CD14-positive monocyte (primary cell): ENCODE results near the gene SNN. TPM values are rescaled to one million over a fixed set of nuclear protein-coding genes. Genes with fewer than 3 reads are reported as not detected.

Experiments used
- DNase-seq, 3 donors: peaks; one replicate each; pipeline ENCODE4 v3.0.0-alpha.2; 2011 to 2022
- H2AFZ ChIP-seq: 2 replicates; pipeline ENCODE4 v1.6.0; 2012; ENCODE audit warnings: mild to moderate bottlenecking, low read depth, low read length, inconsistent platforms; ENCODE audit not compliant: insufficient read depth, poor library complexity, severe bottlenecking
- H3K27ac ChIP-seq, 2 donors: 1 replicate in 1 of 2; 2 replicates in 1 of 2; pipeline ENCODE4 v1.5.1; 2012 to 2013; ENCODE audit warnings: low read length in 2 of 2, control low read depth in 1 of 2, inconsistent platforms in 1 of 2, low read depth in 1 of 2, mild to moderate bottlenecking in 1 of 2
- H3K27me3 ChIP-seq, 2 donors: one replicate each; pipeline versions ENCODE4 v1.6.0 to v1.6.1; 2011 to 2013; ENCODE audit warnings: low read length in 2 of 2; ENCODE audit not compliant: control insufficient read depth in 2 of 2, insufficient read depth in 2 of 2
- H3K36me3 ChIP-seq, 2 donors: replicated peaks in 1 of 2; 1 replicate in 1 of 2; 2 replicates in 1 of 2; pipeline versions ENCODE4 v1.5.1 to v1.6.1; 2012 to 2013; ENCODE audit warnings: low read length in 2 of 2, control low read depth in 1 of 2, inconsistent platforms in 1 of 2, mild to moderate bottlenecking in 1 of 2; ENCODE audit not compliant: insufficient read depth in 2 of 2, control insufficient read depth in 1 of 2
- H3K4me1 ChIP-seq, 2 donors: 1 replicate in 1 of 2; 2 replicates in 1 of 2; pipeline versions ENCODE4 v1.5.1 to v1.6.1; 2012 to 2013; ENCODE audit warnings: low read length in 2 of 2, control low read depth in 1 of 2, inconsistent platforms in 1 of 2, mild to moderate bottlenecking in 1 of 2, moderate library complexity in 1 of 2; ENCODE audit not compliant: insufficient read depth in 2 of 2, control insufficient read depth in 1 of 2
- H3K4me2 ChIP-seq: replicated peaks from 2 replicates; pipeline ENCODE3; 2012; ENCODE audit warnings: low read length, moderate library complexity, mild to moderate bottlenecking; ENCODE audit not compliant: poor library complexity, severe bottlenecking; ENCODE audit errors: extremely low read depth
- H3K4me3 ChIP-seq, 3 experiments: fragments of 200-600 bp in 1 of 3; sonication (generic) in 1 of 3; replicated peaks in 1 of 3; 1 replicate in 2 of 3; 2 replicates in 1 of 3; pipeline ENCODE4 v1.5.1; 2011 to 2013; ENCODE audit warnings: low read length in 3 of 3, mild to moderate bottlenecking in 3 of 3, control low read depth in 2 of 3, low read depth in 2 of 3, inconsistent platforms in 1 of 3, moderate library complexity in 1 of 3
- H3K79me2 ChIP-seq: 2 replicates; pipeline ENCODE4 v1.6.0; 2012; ENCODE audit warnings: mild to moderate bottlenecking, control low read depth, inconsistent platforms, low read length, moderate library complexity; ENCODE audit not compliant: insufficient read depth
- H3K9ac ChIP-seq: 2 replicates; pipeline ENCODE4 v1.6.0; 2017; ENCODE audit warnings: low read length, mild to moderate bottlenecking; ENCODE audit not compliant: insufficient read depth, poor library complexity, severe bottlenecking
- H3K9me3 ChIP-seq, 2 donors: replicated peaks in 1 of 2; 1 replicate in 1 of 2; 2 replicates in 1 of 2; pipeline versions ENCODE4 v1.5.1 to v1.6.1; 2012 to 2013; ENCODE audit warnings: low read length in 2 of 2, control low read depth in 1 of 2; ENCODE audit not compliant: control insufficient read depth in 1 of 2, insufficient read depth in 1 of 2
- H4K20me1 ChIP-seq: 2 replicates; pipeline ENCODE4 v1.6.0; 2012; ENCODE audit warnings: mild to moderate bottlenecking, low read length, control low read depth, moderate library complexity; ENCODE audit not compliant: insufficient read depth
- H3K27ac Mint-ChIP-seq, 7 donors: one replicate each; pipeline ENCODE4 v1.8.0; 2020; ENCODE audit warnings: mild to moderate bottlenecking in 7 of 7, mixed read lengths in 7 of 7, moderate library complexity in 6 of 7, inconsistent platforms in 2 of 7
- H3K27me3 Mint-ChIP-seq, 3 donors: one replicate each; pipeline ENCODE4 v1.8.0; 2021 to 2022; ENCODE audit warnings: low read depth in 3 of 3, mild to moderate bottlenecking in 3 of 3, mixed read lengths in 3 of 3, moderate library complexity in 3 of 3, inconsistent platforms in 1 of 3
- H3K36me3 Mint-ChIP-seq, 2 donors: one replicate each; pipeline ENCODE4 v1.8.0; 2020; ENCODE audit warnings: mixed read lengths in 2 of 2, inconsistent platforms in 1 of 2, mild to moderate bottlenecking in 1 of 2
- H3K4me1 Mint-ChIP-seq: one replicate; pipeline ENCODE4 v1.8.0; 2020; ENCODE audit warnings: mild to moderate bottlenecking, mixed read lengths
- H3K4me3 Mint-ChIP-seq, 2 donors: one replicate each; pipeline ENCODE4 v1.8.0; 2020; ENCODE audit warnings: mild to moderate bottlenecking in 2 of 2, mixed read lengths in 2 of 2, moderate library complexity in 1 of 2
- H3K9me3 Mint-ChIP-seq, 7 donors: one replicate each; pipeline ENCODE4 v1.8.0; 2020 to 2022; ENCODE audit warnings: mixed read lengths in 7 of 7, mild to moderate bottlenecking in 6 of 7, moderate library complexity in 6 of 7, inconsistent platforms in 2 of 7
- CTCF ChIP-seq: fragments of 200-600 bp; IDR thresholded peaks from one replicate; pipeline ENCODE4 v1.8.0; 2022; ENCODE audit warnings: antibody characterized with exemption, mild to moderate bottlenecking
- WGBS: methylation state at CpG from one replicate; pipeline ENCODE4 v1.1.5; 2013; ENCODE audit warnings: missing lambda C conversion rate; ENCODE audit not compliant: insufficient coverage; 5-methylcytosine and 5-hydroxymethylcytosine counted together
- intact Hi-C, 2 donors: fragments of 100-400 bp; cut with micrococcal nuclease; formaldehyde crosslinking; loops; one replicate each; pipeline versions ENCODE4 v1.15.0 to v1.15.1; 2023
- polyA plus RNA-seq, 3 donors: library from polyadenylated mRNA; depleted of rRNA in 1 of 3; unstranded in 2 of 3; stranded (reverse) in 1 of 3; fragments of 300-500 nt in 2 of 3; fragments of >200 nt in 1 of 3; fragmentation: Illumina TruSeq in 2 of 3; gene quantifications; 1 replicate in 2 of 3; 2 replicates in 1 of 3; pipeline ENCODE4 v1.2.3, GENCODE V29; 2012 to 2021

SNN gene
- polyA plus RNA-seq, 3 donors = 89.4 to 111 (median 91.7) TPM

- H3K9ac ChIP-seq = no peak overlapping the region
- H3K27ac ChIP-seq = no peak overlapping the region
- H2AFZ ChIP-seq = no peak overlapping the region
- no peak for DNase-seq
- H3K4me1 ChIP-seq = peaks cover 47 to 48% of the 10 kb centered on the region in 2 donors
- no peak overlapping the region for H3K4me3 Mint-ChIP-seq
- intact Hi-C loops = no loop called here
- peaks cover 25% of the 10 kb centered on the region for H3K79me2 ChIP-seq
- no peaks in the 10 kb centered on the region for H3K27me3 Mint-ChIP-seq
- no peak overlapping the region for H3K27ac Mint-ChIP-seq
- no peaks in the 10 kb centered on the region for H3K9me3 Mint-ChIP-seq
- H3K27me3 ChIP-seq = no peaks in the 10 kb centered on the region
- no peak overlapping the region for H3K4me3 ChIP-seq
- H3K36me3 Mint-ChIP-seq = peaks cover 69 to 74% of the 10 kb centered on the region in 2 donors
- no peak overlapping the region for H3K4me2 ChIP-seq
- TF ChIP-seq CTCF = no peak
- 100% methylated on average over 4 of the region's 9 CpGs for WGBS
- peaks cover 16% of the 10 kb centered on the region for H4K20me1 ChIP-seq
- peaks cover 46 to 68% of the 10 kb centered on the region in 2 donors for H3K36me3 ChIP-seq
- peaks cover 46% of the 10 kb centered on the region for H3K4me1 Mint-ChIP-seq
- no peaks in the 10 kb centered on the region for H3K9me3 ChIP-seq
Observed at GRCh38 chr16:11685844-11686618, 17.8 kb downstream of the SNN start.

- Histone ChIP-seq H3K4me3 (no peak overlapping the region), H3K27me3 (no peaks in the 10 kb centered on the region), H2AFZ (no peak overlapping the region), H3K4me1 (peaks cover 38 to 40% of the 10 kb centered on the region in 2 donors), H3K4me2 (no peak overlapping the region), H3K9ac (no peak overlapping the region), H3K36me3 (peaks cover 54 to 76% of the 10 kb centered on the region in 2 donors), H3K9me3 (no peaks in the 10 kb centered on the region), H3K79me2 (peaks cover 27% of the 10 kb centered on the region), H3K27ac (no peak overlapping the region), H4K20me1 (peaks cover 8% of the 10 kb centered on the region)
- peaks cover 71 to 80% of the 10 kb centered on the region in 2 donors for H3K36me3 Mint-ChIP-seq
- WGBS = 100% methylated on average over 1 of the region's 6 CpGs
- no peak overlapping the region for H3K27ac Mint-ChIP-seq
- no peak for TF ChIP-seq CTCF
- no peak for DNase-seq
- no peak overlapping the region for H3K4me3 Mint-ChIP-seq
- H3K27me3 Mint-ChIP-seq = no peaks in the 10 kb centered on the region
- H3K9me3 Mint-ChIP-seq = no peaks in the 10 kb centered on the region
- H3K4me1 Mint-ChIP-seq = peaks cover 38% of the 10 kb centered on the region
- intact Hi-C loops = no loop called here
Observed at GRCh38 chr16:11686713-11687380, 18.6 kb downstream of the SNN start.
